ES-I3 (cell line): ENCODE measurements around the gene MTOR.
"Not testable (repeated sequence)": the region's sequence is repeated elsewhere in the genome, so short reads cannot be mapped to it uniquely, and the experiment has no call there.

ENCODE experiments used
- H3K36me3 ChIP-seq: 2 replicates; pipeline ENCODE4 v1.6.1; 2013; ENCODE audit warnings: mild to moderate bottlenecking, low read length, control low read depth, moderate library complexity; ENCODE audit not compliant: insufficient read depth
- H3K4me1 ChIP-seq: 2 replicates; pipeline ENCODE4 v1.6.1; 2013; ENCODE audit warnings: mild to moderate bottlenecking, control low read depth, low read length; ENCODE audit not compliant: insufficient read depth
- H3K9ac ChIP-seq: 2 replicates; pipeline ENCODE4 v1.6.1; 2013; ENCODE audit warnings: low read depth, mild to moderate bottlenecking, low read length, moderate library complexity
- H3K9me3 ChIP-seq: 2 replicates; pipeline ENCODE4 v1.6.1; 2013; ENCODE audit warnings: mild to moderate bottlenecking, low read length, moderate library complexity; ENCODE audit not compliant: control insufficient read depth, insufficient read depth

Gene MTOR

GRCh38 chr1:11170102-11170501 lies 92.2 kb downstream of the MTOR start:
- no peak overlapping the region for H3K9ac ChIP-seq
- H3K4me1 ChIP-seq: no peaks in the 10 kb centered on the region
- no peaks in the 10 kb centered on the region for H3K9me3 ChIP-seq
- no peaks in the 10 kb centered on the region for H3K36me3 ChIP-seq

- H3K9ac ChIP-seq: no peak overlapping the region
- H3K4me1 ChIP-seq: no peaks in the 10 kb centered on the region
- no peaks in the 10 kb centered on the region for H3K9me3 ChIP-seq
- no peaks in the 10 kb centered on the region for H3K36me3 ChIP-seq
These were observed 93.1 kb downstream of the MTOR start for GRCh38 chr1:11169202-11169601.

GRCh38 chr1:11168731-11169130 lies 93.6 kb downstream of the MTOR start:
- no peak overlapping the region for H3K9ac ChIP-seq
- no peaks in the 10 kb centered on the region for H3K36me3 ChIP-seq
- H3K4me1 ChIP-seq: no peaks in the 10 kb centered on the region
- no peaks in the 10 kb centered on the region for H3K9me3 ChIP-seq

GRCh38 chr1:11166744-11167143 lies 95.6 kb downstream of the MTOR start:
- H3K9ac ChIP-seq, H3K9me3 ChIP-seq, H3K4me1 ChIP-seq, H3K36me3 ChIP-seq: not testable (repeated sequence)

- H3K4me1 ChIP-seq, H3K36me3 ChIP-seq, H3K9ac ChIP-seq, H3K9me3 ChIP-seq: not testable (repeated sequence)
These were observed 99.6 kb downstream of the MTOR start for GRCh38 chr1:11162752-11163151.

- Histone ChIP-seq H3K9ac (no peak overlapping the region), H3K36me3 (no peaks in the 10 kb centered on the region; the same call in none of the 2 replicates), H3K4me1 (no peaks in the 10 kb centered on the region), H3K9me3 (no peaks in the 10 kb centered on the region)
These were observed 103.5 kb downstream of the MTOR start for GRCh38 chr1:11158720-11159321.

GRCh38 chr1:11158291-11158690 lies 104.1 kb downstream of the MTOR start:
- Histone ChIP-seq H3K9ac (no peak overlapping the region), H3K36me3 (no peaks in the 10 kb centered on the region; the same call in none of the 2 replicates), H3K4me1 (no peaks in the 10 kb centered on the region), H3K9me3 (no peaks in the 10 kb centered on the region)

GRCh38 chr1:11157867-11158266 lies 104.5 kb downstream of the MTOR start:
- no peaks in the 10 kb centered on the region for H3K9me3 ChIP-seq
- H3K4me1 ChIP-seq: no peaks in the 10 kb centered on the region
- no peak overlapping the region for H3K9ac ChIP-seq
- no peaks in the 10 kb centered on the region; the same call in none of the 2 replicates for H3K36me3 ChIP-seq

GRCh38 chr1:11157394-11157793 lies 105.0 kb downstream of the MTOR start:
- Histone ChIP-seq H3K4me1 (peaks cover 3% of the 10 kb centered on the region; the same call in 1 of the 2 replicates), H3K9ac (no peak overlapping the region), H3K36me3 (no peaks in the 10 kb centered on the region; the same call in none of the 2 replicates), H3K9me3 (no peaks in the 10 kb centered on the region)

GRCh38 chr1:11156963-11157362 lies 105.4 kb downstream of the MTOR start:
- Histone ChIP-seq H3K36me3 (no peaks in the 10 kb centered on the region; the same call in none of the 2 replicates), H3K9ac (no peak overlapping the region), H3K4me1 (peaks cover 7% of the 10 kb centered on the region), H3K9me3 (no peaks in the 10 kb centered on the region)

- H3K4me1 ChIP-seq: peaks cover 10% of the 10 kb centered on the region
- no peaks in the 10 kb centered on the region; the same call in none of the 2 replicates for H3K36me3 ChIP-seq
- no peaks in the 10 kb centered on the region for H3K9me3 ChIP-seq
- no peak overlapping the region for H3K9ac ChIP-seq
These were observed 105.9 kb downstream of the MTOR start for GRCh38 chr1:11156441-11156840.

- peaks cover 10% of the 10 kb centered on the region for H3K4me1 ChIP-seq
- H3K9ac ChIP-seq: no peak overlapping the region
- no peaks in the 10 kb centered on the region for H3K9me3 ChIP-seq
- peaks cover 4% of the 10 kb centered on the region for H3K36me3 ChIP-seq
These were observed 109.2 kb downstream of the MTOR start for GRCh38 chr1:11153184-11153583.

- Histone ChIP-seq H3K36me3 (peaks cover 4% of the 10 kb centered on the region), H3K4me1 (peaks cover 14% of the 10 kb centered on the region), H3K9me3 (no peaks in the 10 kb centered on the region), H3K9ac (no peak overlapping the region)
These were observed 109.6 kb downstream of the MTOR start for GRCh38 chr1:11152755-11153154.

- Histone ChIP-seq H3K36me3 (peaks cover 6% of the 10 kb centered on the region), H3K4me1 (peaks cover 16% of the 10 kb centered on the region), H3K9ac (no peak overlapping the region), H3K9me3 (no peaks in the 10 kb centered on the region)
These were observed 110.3 kb downstream of the MTOR start for GRCh38 chr1:11151826-11152612.

GRCh38 chr1:11151114-11151513 lies 111.2 kb downstream of the MTOR start:
- Histone ChIP-seq H3K9ac (no peak overlapping the region), H3K9me3 (no peaks in the 10 kb centered on the region), H3K4me1 (peaks cover 16% of the 10 kb centered on the region), H3K36me3 (peaks cover 10% of the 10 kb centered on the region)
